Measurements from ENCODE around the gene ABCE1. TPM values are rescaled to one million over a fixed set of nuclear protein-coding genes. Genes with fewer than 3 reads are reported as not detected.

The ABCE1 gene
- total and polyA plus RNA-seq, 2 experiments from 2014 or later: 70.3 to 185 TPM

GRCh38 chr4:145056325-145057130 is 41.6 kb upstream of the ABCE1 start:
- H3K4me1 ChIP-seq (ENCODE audit: insufficient read depth): peaks cover 5% of the 10 kb centered on the region; the same call in 1 of the 2 replicates
- DNase-seq (ENCODE audit: low spot score): no peak
- H3K79me2 ChIP-seq (replicated peaks; ENCODE audit: insufficient read depth): no peaks in the 10 kb centered on the region
- H3K9me2 ChIP-seq (ENCODE audit: insufficient read depth): no peaks in the 10 kb centered on the region
- Mint-ChIP-seq H3K4me1 (peaks cover 5% of the 10 kb centered on the region), H3K4me3 (no peak overlapping the region), H3K36me3 (ENCODE audit: low read depth) (no peaks in the 10 kb centered on the region; the same call in 2 of the 3 replicates), H3K27me3 (ENCODE audit: insufficient read depth, low read depth, poor library complexity) (peaks cover 4% of the 10 kb centered on the region), H3K27ac (no peak overlapping the region), H3K9me3 (no peaks in the 10 kb centered on the region)
- ATAC-seq: no peak
- no peak overlapping the region for H3K27ac ChIP-seq (ENCODE audit: low read depth)
- H4K20me1 ChIP-seq (replicated peaks; ENCODE audit: insufficient read depth): peaks cover 4% of the 10 kb centered on the region; the same call in 1 of the 2 replicates
- no peak overlapping the region for H2AFZ ChIP-seq
- no peaks in the 10 kb centered on the region for H3F3A ChIP-seq (replicated peaks; ENCODE audit: low read depth)
- TF ChIP-seq ZNF331 (CRISPR knock-in tag; IDR thresholded peaks at IDR 0.05; ENCODE audit: low read depth) (no peak), STAT1 (IDR thresholded peaks at IDR 0.05; ENCODE audit: unreplicated experiment) (no peak), REST (IDR thresholded peaks at IDR 0.05; ENCODE audit: unreplicated experiment) (no peak), CREB1 (CRISPR knock-in tag; IDR thresholded peaks at IDR 0.05; ENCODE audit: low read depth) (no peak), NANOG (IDR thresholded peaks at IDR 0.05; ENCODE audit: borderline replicate concordance) (no peak), POLR2AphosphoS5 (IDR thresholded peaks at IDR 0.05; ENCODE audit: low read depth) (no peak), EZH2 (IDR thresholded peaks at IDR 0.05; ENCODE audit: low read depth, unreplicated experiment) (no peak), CTCF (conservative IDR thresholded peaks at IDR 0.05; ENCODE audit: low read depth in 2 of 2) (no peak)
- H3K27me3 ChIP-seq (ENCODE audit: insufficient read depth): no peaks in the 10 kb centered on the region
- no peak overlapping the region for H3K4me2 ChIP-seq
- no peak overlapping the region for H3K4me3 ChIP-seq
- H3K36me3 ChIP-seq (ENCODE audit: insufficient read depth): no peaks in the 10 kb centered on the region

- Histone ChIP-seq H3K27ac (ENCODE audit: low read depth) (no peak overlapping the region), H3F3A (replicated peaks; ENCODE audit: low read depth) (no peaks in the 10 kb centered on the region), H3K79me2 (replicated peaks; ENCODE audit: insufficient read depth) (no peaks in the 10 kb centered on the region), H4K20me1 (replicated peaks; ENCODE audit: insufficient read depth) (peaks cover 4% of the 10 kb centered on the region; the same call in 1 of the 2 replicates), H2AFZ (no peak overlapping the region), H3K4me3 (no peak overlapping the region), H3K4me1 (ENCODE audit: insufficient read depth) (peaks cover 5% of the 10 kb centered on the region; the same call in 1 of the 2 replicates), H3K9me2 (ENCODE audit: insufficient read depth) (no peaks in the 10 kb centered on the region), H3K4me2 (no peak overlapping the region), H3K36me3 (ENCODE audit: insufficient read depth) (no peaks in the 10 kb centered on the region), H3K27me3 (ENCODE audit: insufficient read depth) (no peaks in the 10 kb centered on the region)
- ATAC-seq (no peak), DNase-seq (ENCODE audit: low spot score) (no peak)
- H3K27me3 Mint-ChIP-seq (ENCODE audit: insufficient read depth, low read depth, poor library complexity): peaks cover 4% of the 10 kb centered on the region
- H3K9me3 Mint-ChIP-seq: no peaks in the 10 kb centered on the region
- no peak overlapping the region for H3K27ac Mint-ChIP-seq
- TF ChIP-seq POLR2AphosphoS5 (IDR thresholded peaks at IDR 0.05; ENCODE audit: low read depth) (no peak), ZNF114 (CRISPR knock-in tag; IDR thresholded peaks at IDR 0.05) (no peak), ZNF331 (CRISPR knock-in tag; IDR thresholded peaks at IDR 0.05; ENCODE audit: low read depth) (no peak), REST (IDR thresholded peaks at IDR 0.05; ENCODE audit: unreplicated experiment) (no peak), JUNB (IDR thresholded peaks at IDR 0.05; ENCODE audit: unreplicated experiment) (no peak)
- no peak overlapping the region for H3K4me3 Mint-ChIP-seq
- H3K36me3 Mint-ChIP-seq (ENCODE audit: low read depth): peaks cover 5% of the 10 kb centered on the region; the same call in 2 of the 3 replicates
- H3K4me1 Mint-ChIP-seq: peaks cover 5% of the 10 kb centered on the region
These were observed 39.9 kb upstream of the ABCE1 start for GRCh38 chr4:145058256-145058655.
